NCI-H69 (cell line): ENCODE data around the gene FBXO33.

Experiments
- DNase-seq: peaks from one replicate; lab custom pipeline; 2025; lab: John Stamatoyannopoulos, UW

Gene FBXO33, protein sequence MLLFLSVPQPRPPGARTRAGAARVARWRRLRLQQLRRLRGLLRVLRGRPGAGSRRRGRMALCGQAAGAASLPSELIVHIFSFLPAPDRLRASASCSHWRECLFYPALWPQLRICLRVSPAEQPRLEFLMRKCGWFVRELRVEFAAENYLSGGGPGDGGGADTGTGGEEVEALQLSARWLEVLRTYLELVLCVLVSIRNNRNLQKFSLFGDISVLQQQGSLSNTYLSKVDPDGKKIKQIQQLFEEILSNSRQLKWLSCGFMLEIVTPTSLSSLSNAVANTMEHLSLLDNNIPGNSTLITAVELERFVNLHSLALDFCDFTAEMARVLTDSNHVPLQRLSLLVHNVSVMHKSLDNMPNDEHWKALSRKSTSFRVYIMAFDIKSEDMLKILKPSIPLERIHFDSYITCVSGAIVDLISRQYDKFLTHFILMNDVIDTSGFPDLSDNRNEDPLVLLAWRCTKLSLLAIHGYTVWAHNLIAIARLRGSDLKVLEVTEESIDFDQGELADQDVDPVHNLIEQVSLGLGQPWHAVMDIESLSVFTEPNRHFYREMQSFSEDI

DNA sequence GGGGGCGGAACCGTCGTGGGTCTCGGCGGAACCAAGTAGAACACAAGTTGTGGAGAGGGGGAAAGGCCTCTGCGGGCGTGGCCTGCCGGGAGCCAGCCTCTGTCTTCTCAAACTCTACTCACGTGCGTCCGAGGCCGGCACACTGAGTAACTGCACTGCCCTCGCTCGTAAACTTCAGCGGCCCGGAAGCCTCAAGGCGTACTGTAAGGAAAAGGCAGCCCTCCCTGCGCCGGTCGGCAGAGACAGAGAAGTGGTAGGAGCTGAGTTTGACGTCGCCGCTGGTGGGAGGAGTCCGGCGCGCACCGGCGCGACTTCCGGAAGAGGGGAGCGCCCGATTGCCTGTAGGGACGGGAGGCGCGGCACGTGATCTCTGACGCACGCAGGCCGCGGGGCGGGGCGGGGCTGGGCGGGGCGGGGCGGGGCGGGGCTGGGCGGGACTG is at the start of gene FBXO33:
Gene FBXO33 (minus strand): TSS at position 255 of the 440 bp plus-strand sequence. CDS start 271 bp downstream, outside the sequence.
- DNase-seq, result peak; percentile 98

DNA sequence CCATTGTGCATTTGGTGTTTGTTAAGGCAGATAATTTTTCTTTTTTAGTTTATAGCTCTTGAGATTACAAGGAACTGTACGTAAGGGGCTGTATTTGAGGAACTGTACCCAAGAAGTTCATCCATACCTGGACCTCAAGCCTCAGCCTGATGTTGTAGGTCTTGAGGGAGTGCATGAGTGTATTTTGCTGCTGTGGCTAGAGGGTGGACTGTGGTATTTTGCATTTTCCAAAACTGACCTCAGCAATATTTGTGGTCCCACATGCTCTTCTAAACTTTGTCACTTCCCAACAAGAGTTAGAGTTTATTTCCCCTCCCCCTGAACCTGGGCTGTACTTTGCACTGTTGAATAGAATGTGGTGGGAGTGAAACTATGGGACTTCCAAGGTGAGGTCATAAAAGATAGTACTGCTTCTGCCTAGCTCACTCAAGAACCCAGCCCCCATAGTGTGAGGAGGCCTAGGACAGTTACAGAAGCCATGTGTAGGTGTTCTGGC is 42.2 kb upstream of the FBXO33 start:
- DNase-seq, result no peak

DNA sequence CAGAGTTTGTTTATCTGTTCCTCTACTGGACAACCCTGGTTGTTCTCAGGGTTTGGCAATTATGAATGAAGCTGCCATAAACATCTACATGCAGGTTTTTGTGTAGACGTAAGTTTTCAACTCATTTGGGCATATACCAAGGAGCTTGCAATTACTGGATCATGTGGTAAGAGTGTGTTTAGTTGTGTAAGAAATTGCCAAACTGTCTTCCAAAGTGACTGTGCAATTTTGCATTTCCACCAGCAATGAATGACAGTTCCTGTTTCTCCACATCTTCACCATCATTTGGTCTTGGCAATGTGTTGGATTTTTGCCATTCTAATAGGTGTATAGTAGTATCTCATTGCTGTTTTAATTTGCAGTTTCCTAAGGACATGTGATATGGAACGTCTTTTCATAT is 39.8 kb upstream of the FBXO33 start:
- no peak for DNase-seq

DNA sequence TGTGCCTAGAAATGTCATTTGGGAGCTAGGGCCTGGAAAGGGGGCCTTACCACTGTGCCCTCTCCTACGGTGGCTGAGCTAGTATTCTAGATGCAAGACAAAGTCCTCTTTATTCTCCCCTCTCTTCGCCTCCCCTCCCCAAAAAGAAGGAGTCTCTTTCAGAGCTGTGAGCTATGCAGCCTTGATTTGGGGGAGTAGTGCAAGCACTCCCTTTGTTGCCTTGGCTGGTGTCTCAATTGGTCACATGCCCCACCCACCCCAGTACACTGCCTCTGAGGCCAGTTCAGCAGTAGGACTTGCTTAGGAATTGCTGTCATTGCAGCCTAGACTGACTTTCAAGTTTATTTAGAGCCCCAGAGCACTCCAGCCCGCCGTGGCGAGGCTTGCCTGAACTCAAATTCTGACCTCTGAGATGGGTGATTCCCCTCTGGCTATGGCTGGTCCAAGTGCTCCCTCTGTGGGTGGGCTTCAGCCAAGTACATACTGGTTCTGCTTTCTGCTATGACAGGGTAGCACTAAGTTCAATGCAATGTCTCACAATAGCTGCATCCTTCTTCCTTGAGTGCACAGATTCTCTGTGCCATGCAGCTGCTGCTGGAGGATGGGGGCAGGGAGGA is 37.0 kb upstream of the FBXO33 start:
- DNase-seq, result peak; percentile 37

DNA sequence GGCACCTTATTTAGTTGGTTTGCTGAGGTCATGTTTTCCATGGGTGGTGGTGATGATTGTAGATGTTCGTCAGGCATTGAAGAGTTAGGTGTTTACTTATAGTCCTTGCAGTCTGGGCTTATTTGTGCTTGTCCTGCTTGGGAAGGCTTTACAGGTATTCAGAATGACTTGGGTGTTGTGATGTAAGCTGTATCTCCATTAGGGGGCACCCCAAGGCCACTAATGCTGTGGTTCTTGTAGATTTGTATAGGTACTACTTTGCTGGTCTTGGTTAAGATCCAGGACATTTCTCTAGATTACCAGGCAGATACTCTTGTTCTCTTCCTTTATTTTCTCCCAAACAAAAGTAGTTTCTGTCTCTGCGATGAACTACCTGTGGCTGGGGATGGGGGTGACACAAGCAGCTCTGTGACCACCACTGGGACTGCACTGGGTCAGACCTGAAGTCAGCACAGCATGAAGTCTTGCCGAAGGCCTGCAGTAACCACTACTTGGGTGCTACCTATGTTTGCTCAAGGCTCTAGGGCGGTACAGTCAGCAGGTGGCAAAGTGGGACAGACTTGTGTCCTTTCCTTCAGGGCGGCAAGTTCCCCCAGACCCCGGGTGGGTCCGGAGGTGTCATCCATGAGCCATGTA is 35.8 kb upstream of the FBXO33 start:
- peak; percentile 62 for DNase-seq

DNA sequence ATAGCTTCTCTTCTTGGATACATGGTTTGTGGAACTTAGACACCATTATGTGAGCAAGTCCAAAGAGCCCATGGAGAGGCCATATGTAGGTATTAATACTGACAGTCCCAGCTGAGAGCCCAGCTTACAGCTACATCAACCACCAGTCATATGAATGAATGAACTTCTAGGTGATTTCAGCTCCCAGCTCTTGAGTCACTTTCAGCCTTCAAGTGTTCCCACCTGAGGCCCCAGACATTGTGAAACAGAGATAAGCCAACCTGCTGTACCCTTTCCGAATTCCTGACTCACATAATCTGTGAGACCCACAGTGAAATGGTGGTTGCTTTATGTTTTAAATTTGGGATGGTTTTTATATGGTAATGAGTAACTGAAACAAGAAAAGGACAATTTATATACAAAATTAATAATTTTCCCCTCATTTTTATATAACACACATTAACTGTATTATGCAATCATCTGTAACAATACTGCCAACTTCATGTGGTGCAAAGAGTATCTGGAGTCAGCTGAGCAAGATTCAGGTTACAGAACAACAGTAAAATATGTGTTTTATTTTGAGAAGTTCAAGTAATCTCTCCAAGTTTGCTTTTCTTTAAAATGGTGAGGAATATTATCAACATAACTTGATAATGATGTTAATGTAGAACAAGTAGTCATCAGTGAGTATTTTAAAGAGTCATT is 27.7 kb upstream of the FBXO33 start:
- DNase-seq, result no peak

DNA sequence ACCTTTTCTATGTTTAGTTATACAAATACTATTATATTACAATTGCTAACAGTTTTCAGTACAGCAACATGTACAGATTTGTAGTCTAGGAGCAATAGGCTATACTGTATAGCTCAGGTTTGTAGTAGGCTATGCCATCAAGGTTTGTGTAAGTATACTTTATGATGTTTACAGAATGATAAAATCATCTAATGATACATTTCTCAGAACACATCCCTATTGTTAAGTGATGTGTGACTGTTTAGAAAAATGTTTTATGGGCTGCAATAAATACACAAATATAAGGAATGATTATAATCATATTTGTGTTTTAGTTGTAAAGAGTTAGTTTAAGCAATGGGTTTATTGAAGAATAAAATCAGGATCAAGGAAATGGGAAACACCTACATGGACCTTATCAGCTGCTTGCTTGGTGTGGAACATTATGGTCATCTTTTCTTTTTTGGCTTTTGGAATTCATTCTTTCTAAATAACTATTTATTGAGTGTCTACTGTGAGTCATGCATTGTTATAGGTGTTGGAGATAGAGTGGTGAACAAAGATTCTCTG is 24.5 kb upstream of the FBXO33 start:
- no peak for DNase-seq

DNA sequence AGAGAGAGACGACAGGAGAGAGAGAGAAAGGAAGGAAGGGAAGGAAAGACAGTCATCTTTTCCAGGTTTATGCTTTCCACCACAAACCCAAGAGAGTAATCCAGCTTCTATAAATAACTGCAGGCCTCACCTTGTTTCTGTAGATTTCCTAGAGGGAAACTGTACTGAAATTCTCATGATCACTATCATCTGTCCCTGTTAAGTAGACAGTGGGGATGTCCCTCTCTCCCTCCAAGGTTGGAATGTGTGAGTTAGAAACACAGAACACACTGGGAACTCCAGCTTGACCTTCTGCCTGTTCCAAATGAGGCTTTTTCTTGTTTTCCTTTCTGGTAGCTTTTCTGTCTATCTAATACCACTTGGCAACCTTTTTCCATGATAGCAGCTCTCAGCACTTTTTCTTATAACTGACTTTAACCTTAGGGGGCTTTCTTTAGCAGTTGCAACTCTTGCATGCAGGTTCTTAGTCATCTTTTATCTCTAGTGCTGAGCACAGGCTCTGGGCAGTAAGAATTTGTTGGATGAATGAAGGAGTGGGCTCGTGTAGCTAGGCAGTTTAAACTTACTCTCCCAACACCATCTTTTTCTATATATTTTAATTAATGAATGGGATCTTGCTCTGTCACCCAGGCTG is 22.8 kb upstream of the FBXO33 start:
- DNase-seq, result no peak

DNA sequence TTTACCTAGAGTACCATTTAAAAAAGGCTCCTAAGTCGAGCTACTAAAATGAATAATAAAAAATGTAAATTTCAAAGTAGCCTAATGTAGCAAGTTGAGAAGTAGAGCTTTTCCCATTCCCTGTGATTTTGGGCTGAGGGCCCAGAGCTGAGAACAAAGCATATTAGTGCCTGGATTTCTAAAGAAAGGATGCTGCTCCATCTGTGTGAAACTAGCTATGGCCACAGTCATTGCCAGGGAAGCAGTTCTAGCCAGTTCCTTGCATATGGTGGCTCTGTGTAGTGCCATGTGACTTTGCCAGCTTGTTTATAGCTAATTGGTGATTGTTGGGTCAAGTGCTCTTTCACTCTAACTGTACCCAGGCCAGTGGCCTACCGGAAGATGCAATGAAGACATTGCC is 20.4 kb upstream of the FBXO33 start:
- DNase-seq, result no peak

DNA sequence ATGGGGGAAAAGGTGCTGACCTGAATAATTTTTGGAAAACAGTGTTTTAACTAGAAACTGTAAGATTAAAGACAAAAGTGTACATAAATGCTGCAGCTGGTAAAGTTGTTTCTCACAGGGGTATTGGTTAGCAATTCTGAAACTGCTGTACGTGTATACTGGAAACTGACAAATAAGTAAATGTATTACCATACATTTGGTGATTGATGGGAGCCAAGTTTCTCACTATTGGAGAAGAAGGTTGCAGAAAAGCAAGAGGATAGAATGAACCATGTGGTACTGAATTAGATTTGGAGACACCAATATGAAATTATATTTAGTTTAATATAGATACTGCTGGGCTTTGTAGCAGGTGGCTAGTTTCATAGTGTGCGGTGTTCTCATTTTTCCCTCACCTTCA is 19.6 kb upstream of the FBXO33 start:
- DNase-seq, result no peak

DNA sequence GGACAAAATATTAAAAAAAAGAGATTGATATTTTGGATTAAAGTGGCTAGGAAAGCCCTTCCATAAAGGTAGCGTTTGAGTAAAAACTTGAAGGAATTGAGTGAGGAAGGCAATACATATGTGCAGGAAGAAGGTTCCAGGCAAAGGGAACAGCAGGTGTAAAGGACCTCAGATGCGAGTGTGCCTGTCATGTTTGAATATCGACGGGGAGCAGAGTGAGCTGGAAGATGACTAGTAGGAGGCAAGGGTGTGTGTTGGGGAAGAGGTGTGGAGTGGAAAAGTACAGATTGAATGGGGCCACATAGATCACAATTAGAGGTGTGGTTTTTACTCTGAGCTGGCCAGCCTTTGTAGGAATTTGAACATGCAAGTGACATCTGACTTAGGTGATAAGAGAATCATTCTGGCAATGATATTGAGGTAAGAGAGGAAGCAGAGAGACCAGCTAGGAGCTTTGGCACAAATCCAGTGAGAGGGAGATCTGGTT is 15.0 kb upstream of the FBXO33 start:
- peak; percentile 89 for DNase-seq

DNA sequence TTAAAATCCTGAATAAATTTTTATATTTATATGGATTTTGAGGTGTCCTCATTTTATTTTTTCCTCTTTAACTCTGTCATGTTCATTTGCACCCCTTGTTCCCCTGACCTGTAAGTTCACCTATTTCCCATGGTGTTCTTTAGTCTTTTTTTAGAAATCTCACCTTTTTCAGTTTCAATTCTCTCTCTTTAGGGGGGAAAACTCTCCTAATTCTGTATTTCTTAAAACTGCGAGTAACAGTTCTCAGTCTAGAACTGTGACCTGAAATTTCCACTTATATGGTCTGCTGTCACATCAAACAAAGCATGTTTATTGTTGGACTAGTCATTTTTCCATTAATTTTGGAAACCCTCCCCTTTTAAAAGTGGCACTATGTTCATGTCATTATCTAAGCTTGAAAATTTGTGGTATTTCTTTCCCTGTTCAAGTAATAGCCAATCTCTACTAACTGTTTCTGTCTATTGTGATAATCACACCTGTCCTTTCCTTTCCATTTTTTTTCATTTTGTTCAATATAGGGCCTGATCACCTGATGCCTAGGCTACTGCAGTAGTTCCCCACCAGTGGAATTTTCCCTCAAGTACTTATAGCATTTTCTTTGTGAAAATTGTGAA is 14.0 kb upstream of the FBXO33 start:
- DNase-seq, result peak; percentile 36

DNA sequence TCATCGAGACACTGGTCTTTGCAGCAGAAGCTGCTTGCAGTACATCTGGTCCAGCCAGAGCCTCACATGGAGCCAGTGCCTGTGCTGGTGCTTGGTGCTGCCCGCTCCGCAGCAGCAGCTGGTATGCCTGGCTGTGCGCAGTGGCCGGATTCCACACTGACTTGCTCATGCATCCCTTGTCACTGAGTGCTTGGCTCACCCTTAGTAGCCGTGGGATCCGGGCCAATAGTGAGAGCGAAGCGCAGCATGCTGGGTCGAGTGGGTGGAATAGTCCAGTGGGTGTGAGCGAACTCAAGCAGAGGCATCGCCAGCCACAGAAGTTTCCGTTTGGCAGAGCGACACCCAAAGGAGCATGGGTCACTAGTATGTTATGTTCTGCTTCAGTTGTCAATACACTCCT is 10.1 kb upstream of the FBXO33 start:
- DNase-seq, result no peak

DNA sequence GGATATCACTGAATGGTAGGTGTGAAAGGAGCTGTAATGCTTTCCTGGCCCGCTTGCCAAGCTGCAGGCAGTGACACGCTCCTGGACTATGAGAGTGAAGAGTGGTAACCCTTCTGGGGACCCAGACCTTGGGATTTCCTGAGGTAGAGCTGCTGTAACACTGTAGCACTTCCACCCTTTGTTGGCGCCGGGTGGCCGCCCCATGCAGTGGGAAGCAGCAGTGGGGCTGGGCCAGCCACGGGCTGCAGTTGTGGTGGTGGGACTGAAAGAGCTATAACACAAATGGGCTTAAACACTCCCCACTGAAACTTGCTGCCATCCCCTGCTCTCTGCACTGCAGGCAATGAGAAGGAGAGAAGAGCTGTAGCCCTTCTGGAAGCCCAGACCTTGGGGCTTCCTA is 9.6 kb upstream of the FBXO33 start:
- no peak for DNase-seq

DNA sequence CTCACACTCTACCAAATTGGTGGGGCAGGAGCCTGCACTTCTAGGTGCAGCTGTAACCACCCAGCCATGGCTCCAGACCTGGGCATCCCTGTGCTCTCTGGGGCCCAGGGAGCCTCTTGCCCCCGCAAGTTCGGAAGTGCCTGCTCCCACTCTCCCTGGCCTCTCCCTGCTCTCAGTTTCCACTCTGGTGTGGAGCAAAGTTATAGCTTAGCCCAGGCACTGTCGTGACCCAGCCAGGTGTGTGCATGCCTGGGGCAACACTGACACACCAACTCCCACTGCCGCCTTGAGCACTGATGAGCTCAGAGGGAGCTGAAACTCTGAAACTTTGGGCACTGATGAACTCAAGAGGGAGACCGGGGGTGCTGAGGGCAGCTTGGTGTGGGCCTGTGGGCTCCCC is 8.7 kb upstream of the FBXO33 start:
- no peak for DNase-seq

DNA sequence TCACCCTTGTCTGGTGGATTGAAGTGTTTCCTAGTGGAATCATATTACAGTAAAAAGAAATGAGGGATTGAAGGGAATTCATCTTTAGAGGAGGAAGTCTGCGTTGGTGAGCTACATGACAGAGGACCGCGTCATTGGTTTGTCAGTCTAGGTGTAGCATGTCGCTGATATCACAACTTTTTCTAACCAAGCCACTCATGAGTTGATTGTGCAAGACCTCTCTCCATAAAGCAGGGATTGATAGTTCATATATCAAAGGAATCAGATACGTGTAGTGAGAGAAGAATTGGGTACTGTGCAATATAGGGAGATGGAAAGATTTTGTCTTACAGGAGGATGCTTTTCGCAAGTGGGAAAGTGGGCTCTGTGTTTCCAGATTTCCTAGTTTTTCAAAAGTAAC is 3.0 kb upstream of the FBXO33 start:
- DNase-seq, result no peak

DNA sequence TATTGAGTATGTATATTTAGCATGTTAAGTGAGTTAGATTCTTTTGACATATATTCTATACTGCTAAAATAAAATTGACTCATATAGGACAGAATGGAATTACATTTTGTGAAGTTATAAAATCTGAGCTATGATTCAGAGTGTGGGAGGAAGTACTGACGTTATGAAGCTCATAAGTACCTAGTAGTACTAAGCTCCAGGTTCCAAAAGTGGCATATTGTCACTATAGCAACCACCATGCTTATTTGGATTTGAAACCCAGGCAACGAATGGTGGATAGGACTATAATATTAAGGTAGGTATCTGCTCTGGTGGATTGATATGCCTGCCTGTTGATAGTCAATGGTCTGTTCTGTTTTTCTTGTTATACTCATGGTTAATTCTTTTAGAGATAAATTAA is 2.2 kb upstream of the FBXO33 start:
- peak; percentile 44 for DNase-seq

DNA sequence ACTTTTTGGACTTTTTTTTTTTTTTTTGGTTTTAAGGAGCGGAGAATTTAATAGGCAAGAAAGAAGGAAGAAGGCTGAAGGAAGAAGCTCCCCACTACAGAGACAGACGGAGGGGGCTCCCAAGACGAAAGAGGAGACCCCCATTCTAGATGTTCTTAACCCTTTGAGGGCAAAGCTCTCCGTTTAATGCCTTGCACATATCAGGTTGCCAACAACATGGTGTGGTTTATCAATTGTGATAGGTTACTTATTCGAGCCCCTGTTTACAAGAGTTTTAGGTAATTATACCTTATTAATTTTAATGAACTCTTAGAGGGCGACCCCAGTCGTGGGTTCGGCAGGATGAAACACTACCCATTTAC is 1.2 kb upstream of the FBXO33 start:
- DNase-seq, result peak; percentile 54

DNA sequence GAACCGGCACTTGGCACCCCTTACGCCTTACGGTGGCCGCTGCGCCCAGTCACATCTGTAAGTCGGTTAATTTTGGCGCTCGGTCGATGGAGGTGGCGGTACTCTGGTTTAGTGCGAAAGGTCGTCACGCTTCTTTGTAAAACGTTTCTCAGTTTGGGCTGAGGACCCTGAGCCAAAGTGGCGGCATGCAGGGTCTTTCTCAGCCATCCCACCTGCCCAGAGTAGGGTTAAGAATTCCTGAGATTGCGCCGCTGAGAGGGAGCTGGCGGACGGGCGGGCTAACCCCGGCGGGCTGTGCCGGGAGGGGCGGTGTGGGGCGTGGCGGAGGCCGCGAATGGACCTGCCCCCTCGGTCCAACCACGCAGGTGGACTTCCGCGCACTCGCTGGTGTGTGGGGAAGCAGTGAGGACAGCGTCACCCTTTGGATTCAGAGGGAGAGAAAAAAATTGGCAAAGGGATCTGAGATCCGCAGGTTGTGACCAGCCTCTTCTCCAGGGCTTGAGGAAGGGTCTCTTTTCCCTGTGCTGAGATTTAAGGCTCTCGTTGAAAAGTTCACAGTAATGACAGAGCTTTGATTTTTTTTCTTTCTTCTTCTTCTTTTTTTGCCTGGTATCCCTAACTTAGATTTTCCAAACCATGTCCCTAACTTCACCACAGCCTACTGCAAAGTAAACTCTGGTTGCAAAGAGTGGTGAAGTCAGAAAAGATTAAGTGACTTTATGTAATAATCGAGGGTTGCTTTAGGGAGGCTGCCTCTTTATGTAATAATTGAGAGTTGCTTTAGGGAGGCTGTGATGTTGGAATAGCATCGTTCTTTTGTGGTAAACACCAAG is 602 bp upstream of the FBXO33 start:
- peak; percentile 98 for DNase-seq
